Measurements from ENCODE around the gene DOCK2.

Gene DOCK2

GRCh38 chr5:170126626-170127025, 489.6 kb downstream of the DOCK2 start:
- no peak for DNase-seq (ENCODE audit: low spot score)

- DNase-seq (ENCODE audit: low spot score): no peak
Observed at GRCh38 chr5:170131235-170131634, 494.2 kb downstream of the DOCK2 start.

- DNase-seq (ENCODE audit: low spot score): no peak
Observed at GRCh38 chr5:170132269-170132975, 495.3 kb downstream of the DOCK2 start.
